Midbrain (tissue), 1 donor: ENCODE results near the gene YIPF7.

Source experiments
- DNase-seq: peaks from one replicate; lab custom pipeline; 2025; lab: John Stamatoyannopoulos, UW

YIPF7 gene

GRCh38 chr4:44651425-44651824, at the start of gene YIPF7:
Gene YIPF7 (minus strand): TSS chr4:44651625. CDS start chr4:44650100, 1,525 bp downstream.
- DNase-seq = no peak

GRCh38 chr4:44701037-44701436, 49.6 kb upstream of the YIPF7 start:
- no peak for DNase-seq

- DNase-seq = no peak
Observed at GRCh38 chr4:44700427-44700826, 49.0 kb upstream of the YIPF7 start.

GRCh38 chr4:44684648-44685047, 33.2 kb upstream of the YIPF7 start:
- no peak for DNase-seq

GRCh38 chr4:44679060-44679459, 27.6 kb upstream of the YIPF7 start:
- no peak for DNase-seq

GRCh38 chr4:44678094-44679041, 26.9 kb upstream of the YIPF7 start, which contains the start of gene GUF1:
Gene GUF1 (plus strand): TSS chr4:44678420. CDS start chr4:44678623, 203 bp downstream.
- DNase-seq = peak; percentile 93

GRCh38 chr4:44675366-44675765, 23.9 kb upstream of the YIPF7 start:
- no peak for DNase-seq

GRCh38 chr4:44674471-44674870, 23.0 kb upstream of the YIPF7 start:
- peak; percentile 8 for DNase-seq

- DNase-seq = no peak
Observed at GRCh38 chr4:44671636-44672035, 20.2 kb upstream of the YIPF7 start.

GRCh38 chr4:44670506-44671199, 19.2 kb upstream of the YIPF7 start:
- DNase-seq = no peak

GRCh38 chr4:44668526-44668925, 17.1 kb upstream of the YIPF7 start:
- no peak for DNase-seq

GRCh38 chr4:44663539-44664263, 12.3 kb upstream of the YIPF7 start:
- DNase-seq = no peak

- no peak for DNase-seq
Observed at GRCh38 chr4:44662623-44663005, 11.2 kb upstream of the YIPF7 start.

- no peak for DNase-seq
Observed at GRCh38 chr4:44661940-44662622, 10.7 kb upstream of the YIPF7 start.

GRCh38 chr4:44660396-44660795, 9.0 kb upstream of the YIPF7 start:
- no peak for DNase-seq

GRCh38 chr4:44652002-44652401, 577 bp upstream of the YIPF7 start:
- DNase-seq = no peak

GRCh38 chr4:44646151-44646550, 5.3 kb downstream of the YIPF7 start:
- DNase-seq = no peak

GRCh38 chr4:44638091-44638490, 13.3 kb downstream of the YIPF7 start:
- DNase-seq = no peak

GRCh38 chr4:44632733-44633132, 18.7 kb downstream of the YIPF7 start:
- no peak for DNase-seq

GRCh38 chr4:44632089-44632488, 19.3 kb downstream of the YIPF7 start:
- no peak for DNase-seq

GRCh38 chr4:44629280-44629866, 22.1 kb downstream of the YIPF7 start:
- DNase-seq = peak; percentile 53
